H4 (cell line): Measurements from ENCODE around the gene HNF1B. TPM values are rescaled to one million over a fixed set of nuclear protein-coding genes. Genes with fewer than 3 reads are reported as not detected.
A peak's percentile ranks its signal among the peaks of the same experiment; 100 is the strongest.

Source experiments
- DNase-seq: peaks from one replicate; pipeline ENCODE4 v3.0.0-alpha.2; 2015; ENCODE audit warnings: low spot score
- total RNA-seq: library from RNA; depleted of rRNA; stranded (reverse); fragments of >200 nt; shearing (Covaris generic); gene quantifications from 2 replicates; pipeline ENCODE4 v1.2.3, GENCODE V29; 2014

Gene HNF1B
- total RNA-seq, 1 experiment from 2014 or later, result not detected

- no peak for DNase-seq
These were observed 72.9 kb downstream of the HNF1B start for GRCh38 chr17:37671824-37672547.

GRCh38 chr17:37671028-37671823 is 73.6 kb downstream of the HNF1B start:
- no peak for DNase-seq

GRCh38 chr17:37667039-37667438 is 77.8 kb downstream of the HNF1B start:
- DNase-seq, result no peak

GRCh38 chr17:37664214-37664613 is 80.6 kb downstream of the HNF1B start:
- no peak for DNase-seq

- DNase-seq, result no peak
These were observed 82.5 kb downstream of the HNF1B start for GRCh38 chr17:37662353-37662752.

GRCh38 chr17:37661400-37662014 is 83.4 kb downstream of the HNF1B start:
- no peak for DNase-seq

- DNase-seq, result no peak
These were observed 84.9 kb downstream of the HNF1B start for GRCh38 chr17:37659925-37660324.

- no peak for DNase-seq
These were observed 87.7 kb downstream of the HNF1B start for GRCh38 chr17:37657202-37657601.

GRCh38 chr17:37651849-37652248 is 93.0 kb downstream of the HNF1B start:
- no peak for DNase-seq

GRCh38 chr17:37650419-37651003 is 94.3 kb downstream of the HNF1B start:
- peak; percentile 9 for DNase-seq

GRCh38 chr17:37648555-37648954 is 96.3 kb downstream of the HNF1B start:
- peak; percentile 42 for DNase-seq

- no peak for DNase-seq
These were observed 97.0 kb downstream of the HNF1B start for GRCh38 chr17:37647856-37648255.

- no peak for DNase-seq
These were observed 101.0 kb downstream of the HNF1B start for GRCh38 chr17:37643869-37644268.

- DNase-seq, result peak; percentile 91
These were observed 101.6 kb downstream of the HNF1B start, which contains the start of gene DDX52 for GRCh38 chr17:37643118-37643766. Gene DDX52, minus strand, starts transcription at chr17:37643446. Its CDS starts 26 bp downstream, at chr17:37643420.

GRCh38 chr17:37642681-37643080 is 102.2 kb downstream of the HNF1B start:
- no peak for DNase-seq

- no peak for DNase-seq
These were observed 104.8 kb downstream of the HNF1B start for GRCh38 chr17:37640015-37640414.

GRCh38 chr17:37637956-37638355 is 106.9 kb downstream of the HNF1B start:
- DNase-seq, result no peak
